Activated B cell treated with CpG ODN at 0.5 μM for 24 hours (primary cell): ENCODE results near the gene LCLAT1. TPM values are rescaled to one million over a fixed set of nuclear protein-coding genes. Genes with fewer than 3 reads are reported as not detected.

Experiments
- ATAC-seq: fragments of 200-7000 bp; cut with Tn5 transposase; one replicate; pipeline ENCODE4 v1.10.0; 2021; ENCODE audit warnings: low read depth, mild to moderate bottlenecking, moderate library complexity
- CTCF ChIA-PET: fragments of 350-600 bp; sonication (Branson Sonifier 250); formaldehyde crosslinking; loops from one replicate; lab custom pipeline; 2021; ENCODE audit warnings: antibody characterized with exemption; lab: Charles Lee
- POLR2A ChIA-PET: fragments of 350-600 bp; sonication (Branson Sonifier 250); formaldehyde crosslinking; loops from one replicate; lab custom pipeline; 2021; ENCODE audit warnings: antibody characterized with exemption; lab: Charles Lee
- DNase-seq: peaks from one replicate; pipeline ENCODE4 v3.0.0; 2022
- H3K27ac Mint-ChIP-seq: one replicate; pipeline ENCODE4 v1.8.0; 2020; ENCODE audit warnings: mixed read lengths
- H3K27me3 Mint-ChIP-seq: one replicate; pipeline ENCODE4 v1.8.0; 2021; ENCODE audit warnings: mixed read lengths
- H3K36me3 Mint-ChIP-seq: one replicate; pipeline ENCODE4 v1.8.0; 2021; ENCODE audit warnings: low read depth, mixed read lengths
- H3K4me1 Mint-ChIP-seq: one replicate; pipeline ENCODE4 v1.8.0; 2021; ENCODE audit warnings: mixed read lengths
- H3K4me3 Mint-ChIP-seq: one replicate; pipeline ENCODE4 v1.8.0; 2020; ENCODE audit warnings: mild to moderate bottlenecking, mixed read lengths
- H3K9me3 Mint-ChIP-seq: one replicate; pipeline ENCODE4 v1.8.0; 2020; ENCODE audit warnings: mixed read lengths
- intact Hi-C: fragments of 100-400 bp; cut with micrococcal nuclease; formaldehyde crosslinking; loops from one replicate; pipeline ENCODE4 v1.15.1; 2024
- total RNA-seq: library from RNA; stranded (reverse); gene quantifications from 2 replicates; pipeline ENCODE4 v1.2.3, GENCODE V29; 2022
- TF ChIP-seq, protein P1 (sequence below): fragments of 200-600 bp; IDR thresholded peaks from one replicate; pipeline ENCODE4 v1.8.0; 2022; ENCODE audit warnings: antibody characterized with exemption, mild to moderate bottlenecking

Gene LCLAT1
- total RNA-seq, 1 donor from 2014 or later = 25.9 TPM

DNA sequence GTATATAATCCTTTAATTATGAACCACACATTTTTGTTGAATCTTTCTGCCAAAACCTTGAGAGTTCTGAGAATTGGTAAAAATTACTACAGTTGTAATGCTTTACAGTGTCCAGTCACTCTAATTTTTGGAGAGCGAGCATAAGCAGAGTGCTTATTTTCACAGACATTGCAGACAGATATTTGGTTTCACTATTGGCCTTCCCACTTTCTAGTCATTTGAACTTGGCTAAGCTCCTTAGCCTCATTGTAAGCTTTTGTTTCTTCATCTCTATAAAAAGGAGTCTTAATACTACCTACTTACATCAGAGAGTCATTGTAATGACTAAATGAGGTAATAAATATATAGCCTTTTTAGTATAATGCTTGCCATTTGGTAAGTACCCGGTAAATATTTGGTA is 80.4 kb downstream of the LCLAT1 start:
- no peak overlapping the region for H3K4me3 Mint-ChIP-seq
- ATAC-seq (no peak), DNase-seq (no peak)
- H3K27me3 Mint-ChIP-seq = no peaks in the 10 kb centered on the region
- TF ChIP-seq, protein P1, sequence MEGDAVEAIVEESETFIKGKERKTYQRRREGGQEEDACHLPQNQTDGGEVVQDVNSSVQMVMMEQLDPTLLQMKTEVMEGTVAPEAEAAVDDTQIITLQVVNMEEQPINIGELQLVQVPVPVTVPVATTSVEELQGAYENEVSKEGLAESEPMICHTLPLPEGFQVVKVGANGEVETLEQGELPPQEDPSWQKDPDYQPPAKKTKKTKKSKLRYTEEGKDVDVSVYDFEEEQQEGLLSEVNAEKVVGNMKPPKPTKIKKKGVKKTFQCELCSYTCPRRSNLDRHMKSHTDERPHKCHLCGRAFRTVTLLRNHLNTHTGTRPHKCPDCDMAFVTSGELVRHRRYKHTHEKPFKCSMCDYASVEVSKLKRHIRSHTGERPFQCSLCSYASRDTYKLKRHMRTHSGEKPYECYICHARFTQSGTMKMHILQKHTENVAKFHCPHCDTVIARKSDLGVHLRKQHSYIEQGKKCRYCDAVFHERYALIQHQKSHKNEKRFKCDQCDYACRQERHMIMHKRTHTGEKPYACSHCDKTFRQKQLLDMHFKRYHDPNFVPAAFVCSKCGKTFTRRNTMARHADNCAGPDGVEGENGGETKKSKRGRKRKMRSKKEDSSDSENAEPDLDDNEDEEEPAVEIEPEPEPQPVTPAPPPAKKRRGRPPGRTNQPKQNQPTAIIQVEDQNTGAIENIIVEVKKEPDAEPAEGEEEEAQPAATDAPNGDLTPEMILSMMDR = no peak
- peaks cover 2% of the 10 kb centered on the region for H3K4me1 Mint-ChIP-seq
- H3K9me3 Mint-ChIP-seq = peaks cover 9% of the 10 kb centered on the region
- ChIA-PET POLR2A (no interaction called here), CTCF (interaction anchor here (1.0 kb wide), 1 partner anchor 362 kb away, joined by 3 read pairs; no protein-coding TSS in a partner anchor)
- H3K36me3 Mint-ChIP-seq = peaks cover 31% of the 10 kb centered on the region
- intact Hi-C loops = no loop called here
- no peak overlapping the region for H3K27ac Mint-ChIP-seq

GRCh38 chr2:30527859-30528258 is 80.8 kb downstream of the LCLAT1 start:
- peaks cover 9% of the 10 kb centered on the region for H3K9me3 Mint-ChIP-seq
- DNase-seq = no peak
- no peak overlapping the region for H3K27ac Mint-ChIP-seq
- H3K4me3 Mint-ChIP-seq = no peak overlapping the region
- H3K27me3 Mint-ChIP-seq = no peaks in the 10 kb centered on the region
- intact Hi-C loops = no loop called here
- TF ChIP-seq, protein P1 = no peak
- H3K36me3 Mint-ChIP-seq = peaks cover 31% of the 10 kb centered on the region
- peaks cover 1% of the 10 kb centered on the region for H3K4me1 Mint-ChIP-seq
- CTCF ChIA-PET = interaction anchor here (1.0 kb wide), 1 partner anchor 362 kb away, joined by 3 read pairs; no protein-coding TSS in a partner anchor
- POLR2A ChIA-PET = no interaction called here
- no peak for ATAC-seq

DNA sequence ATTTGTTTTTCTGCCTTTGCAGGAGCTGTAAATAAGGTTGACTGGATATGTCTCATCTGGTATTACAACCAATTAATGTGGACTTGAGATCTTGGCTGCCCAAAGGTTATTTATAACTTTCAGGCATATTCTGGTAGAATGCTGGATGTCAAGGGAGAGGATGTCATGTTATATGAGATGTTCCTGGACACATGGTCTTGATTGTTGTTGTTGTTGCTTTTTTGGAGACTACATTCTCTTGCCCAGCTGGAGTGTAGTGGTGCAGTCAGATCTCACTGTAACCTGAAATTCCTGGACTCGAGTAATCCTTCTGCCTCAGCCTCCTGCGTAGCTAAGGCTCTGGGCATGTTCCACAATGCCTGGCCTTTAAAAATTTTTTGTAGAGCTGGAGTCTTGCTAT is 83.3 kb downstream of the LCLAT1 start:
- no peak for ATAC-seq
- peaks cover 9% of the 10 kb centered on the region for H3K9me3 Mint-ChIP-seq
- TF ChIP-seq, protein P1 = no peak
- H3K27ac Mint-ChIP-seq = no peak overlapping the region
- peaks cover 50% of the 10 kb centered on the region for H3K36me3 Mint-ChIP-seq
- no peak overlapping the region for H3K4me3 Mint-ChIP-seq
- intact Hi-C loops = no loop called here
- POLR2A ChIA-PET = no interaction called here
- no peaks in the 10 kb centered on the region for H3K4me1 Mint-ChIP-seq
- DNase-seq = no peak
- CTCF ChIA-PET = no interaction called here
- H3K27me3 Mint-ChIP-seq = no peaks in the 10 kb centered on the region

DNA sequence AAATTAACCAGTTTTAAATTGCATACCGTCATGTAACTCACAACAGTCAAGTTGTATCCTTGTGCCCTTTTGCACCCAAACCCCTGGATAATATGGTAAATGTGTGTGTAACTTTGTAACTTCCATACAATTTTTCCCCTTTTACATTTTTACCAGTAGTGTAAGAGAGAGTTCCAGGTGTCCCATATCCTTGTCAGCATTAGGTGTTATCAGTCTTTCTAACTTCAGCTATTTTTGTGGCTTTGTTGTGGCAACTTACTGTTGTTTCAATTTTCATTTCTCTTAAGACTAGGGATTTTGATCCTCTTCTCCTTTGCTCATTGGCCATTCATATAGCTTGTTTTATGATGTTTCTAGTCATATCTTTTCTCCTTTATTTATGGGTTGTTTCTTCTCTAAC is 94.6 kb downstream of the LCLAT1 start:
- DNase-seq (no peak), ATAC-seq (no peak)
- Mint-ChIP-seq H3K27me3 (no peaks in the 10 kb centered on the region), H3K4me1 (peaks cover 10% of the 10 kb centered on the region), H3K4me3 (no peak overlapping the region), H3K9me3 (peaks cover 9% of the 10 kb centered on the region), H3K27ac (no peak overlapping the region), H3K36me3 (peaks cover 25% of the 10 kb centered on the region)
- ChIA-PET POLR2A (no interaction called here), CTCF (no interaction called here)
- intact Hi-C loops = no loop called here
- TF ChIP-seq, protein P1 = no peak

GRCh38 chr2:30545875-30546274 is 98.8 kb downstream of the LCLAT1 start:
- ATAC-seq = no peak
- no peak for DNase-seq
- Mint-ChIP-seq H3K4me3 (no peak overlapping the region), H3K27ac (no peak overlapping the region), H3K27me3 (no peaks in the 10 kb centered on the region), H3K4me1 (peaks cover 14% of the 10 kb centered on the region), H3K9me3 (peaks cover 6% of the 10 kb centered on the region), H3K36me3 (peaks cover 18% of the 10 kb centered on the region)
- TF ChIP-seq, protein P1 = no peak
- intact Hi-C loops = no loop called here
- POLR2A ChIA-PET = no interaction called here
- CTCF ChIA-PET = no interaction called here
